GM19395 (cell line): Measurements from ENCODE around the gene PASK.

Experiments
- ATAC-seq: cut with Tn5 transposase; IDR thresholded peaks from one replicate; pipeline ENCODE4 v1.9.1; 2021; ENCODE audit warnings: mild to moderate bottlenecking, moderate library complexity; ENCODE audit not compliant: unreplicated experiment

PASK gene

GRCh38 chr2:241148239-241148638 lies 1.0 kb downstream of the PASK start:
- no peak for ATAC-seq

GRCh38 chr2:241147336-241147735 lies 1.9 kb downstream of the PASK start:
- ATAC-seq = no peak

DNA sequence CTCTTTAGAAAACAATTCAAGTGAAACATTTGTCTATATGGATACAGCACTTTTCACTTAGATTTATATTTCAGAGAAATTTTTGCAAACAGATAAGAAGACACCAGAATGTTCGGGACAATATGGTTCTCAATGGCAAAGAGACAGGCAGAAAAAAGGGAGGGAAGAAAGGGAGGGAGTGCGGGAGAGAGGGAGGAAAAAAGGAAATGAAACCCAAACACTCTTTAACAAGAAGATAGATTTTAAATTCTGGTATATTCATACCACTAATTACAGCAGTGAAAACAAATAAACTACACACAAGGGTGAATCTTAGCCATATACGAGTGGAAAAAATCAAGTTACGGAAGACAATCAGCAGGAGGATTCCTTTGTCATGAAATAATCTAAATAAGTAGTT lies 3.0 kb downstream of the PASK start:
- no peak for ATAC-seq

DNA sequence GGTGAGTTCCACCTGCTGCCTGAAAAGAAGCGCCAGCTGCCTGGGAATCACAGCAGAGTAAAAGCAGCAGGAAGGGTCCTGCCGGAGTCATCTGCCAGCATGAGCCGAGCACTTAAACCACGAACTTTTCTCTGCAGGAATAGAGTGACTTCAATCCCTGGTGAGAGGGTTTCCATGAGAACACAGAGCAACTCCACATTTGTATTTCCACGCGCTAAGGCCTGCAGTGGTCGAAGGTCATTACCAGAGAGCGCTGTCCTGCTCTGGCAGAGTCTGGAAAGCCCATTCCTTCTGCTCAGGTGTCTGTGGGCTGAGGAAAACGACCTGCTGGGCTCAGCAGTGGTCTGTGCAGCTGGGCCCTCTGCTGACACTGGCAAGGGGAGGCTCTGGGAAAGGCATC lies 6.7 kb downstream of the PASK start:
- ATAC-seq = no peak

- ATAC-seq = no peak
Observed at GRCh38 chr2:241142063-241142462, 7.2 kb downstream of the PASK start.

DNA sequence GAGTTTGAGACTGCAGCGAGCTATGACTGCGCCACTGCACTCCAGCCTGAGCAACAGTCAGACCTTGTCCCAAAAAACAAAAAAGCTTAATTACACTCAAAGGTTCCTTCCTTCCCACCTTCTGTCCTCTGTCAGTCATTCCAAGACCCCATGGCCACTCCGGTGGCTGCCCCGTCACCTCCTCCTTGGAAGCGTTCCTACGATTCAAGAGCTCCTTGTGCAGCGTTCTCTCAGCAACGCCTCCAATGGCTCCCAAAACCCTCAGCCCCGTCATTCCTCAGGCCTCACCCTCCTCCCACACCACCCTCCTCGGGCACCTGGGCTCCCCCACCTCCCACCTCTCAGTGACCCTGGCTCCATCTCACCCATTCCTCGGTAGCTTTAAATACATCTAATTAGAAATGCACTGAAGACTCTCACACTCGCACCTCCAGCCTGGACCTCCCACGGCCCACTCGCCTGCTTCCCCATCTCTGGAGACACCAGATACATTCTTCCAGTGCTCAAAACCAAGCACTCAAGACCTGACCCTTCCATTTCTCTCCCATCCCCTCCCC lies 8.0 kb downstream of the PASK start:
- no peak for ATAC-seq

GRCh38 chr2:241140445-241140840 lies 8.8 kb downstream of the PASK start:
- ATAC-seq = no peak

- ATAC-seq = no peak
Observed at GRCh38 chr2:241139531-241140444, 9.5 kb downstream of the PASK start.

DNA sequence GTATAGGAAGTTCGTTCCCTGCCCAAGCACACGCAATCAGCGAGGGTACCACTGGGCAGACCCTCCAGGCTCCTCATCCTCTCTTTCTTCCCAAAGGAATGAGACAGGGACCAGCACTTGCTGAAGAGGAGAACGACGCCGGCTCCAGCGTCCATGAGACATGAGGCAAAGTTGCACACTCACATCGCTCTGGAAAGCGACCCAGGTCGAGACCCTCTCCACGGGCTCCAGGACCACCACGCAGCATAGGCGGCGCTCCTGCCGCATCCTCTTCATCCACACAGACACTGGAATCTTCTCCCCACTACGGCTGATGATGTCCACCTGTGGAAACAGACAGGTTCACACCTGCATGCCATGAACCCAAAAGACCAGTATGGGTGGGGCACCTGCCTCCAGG lies 10.8 kb downstream of the PASK start:
- ATAC-seq = no peak

DNA sequence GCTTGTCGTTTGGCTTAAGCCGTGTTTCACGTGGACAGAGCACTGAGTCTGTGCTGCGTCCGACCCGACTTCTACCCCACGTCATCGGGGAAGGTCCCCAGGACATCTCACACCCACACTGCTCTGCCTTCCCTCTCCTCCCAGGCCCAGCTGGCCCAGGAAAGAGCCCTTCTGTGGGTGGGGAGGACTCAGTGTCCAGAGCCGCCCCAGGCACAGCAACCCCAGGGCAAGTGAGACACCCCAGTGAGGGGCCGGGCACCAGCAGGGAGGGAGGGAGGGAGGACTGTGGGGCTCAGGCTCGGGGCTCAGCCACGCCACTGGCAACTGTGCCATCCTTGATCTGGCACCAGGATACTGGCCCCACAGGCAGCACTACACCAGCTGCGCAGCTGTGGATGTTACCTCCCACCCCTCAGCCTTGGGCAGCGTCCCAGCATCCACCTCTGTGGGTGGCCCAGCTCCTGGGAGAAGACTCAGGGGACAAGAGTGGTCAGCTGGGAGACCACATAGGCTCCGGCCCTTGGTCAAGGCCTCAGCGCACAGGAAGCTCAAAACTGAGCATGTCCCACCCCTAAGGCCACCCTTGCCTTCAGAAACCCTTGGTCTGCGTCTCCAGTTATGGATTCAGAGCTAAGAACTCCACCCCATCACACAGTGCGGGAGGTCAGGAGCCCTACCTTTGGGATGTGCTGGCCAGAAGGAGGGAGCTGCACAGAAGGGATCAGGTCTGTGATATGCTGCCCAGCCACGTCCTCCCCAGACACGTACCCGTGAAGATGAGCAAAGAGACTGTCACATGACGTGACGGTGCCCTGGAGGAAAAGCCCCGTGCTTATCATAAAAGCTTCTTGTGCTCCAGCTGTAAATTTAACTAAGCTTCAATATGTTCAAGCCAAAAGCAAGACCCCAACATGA lies 11.7 kb downstream of the PASK start:
- no peak for ATAC-seq

GRCh38 chr2:241136661-241137260 lies 12.5 kb downstream of the PASK start:
- ATAC-seq = no peak

DNA sequence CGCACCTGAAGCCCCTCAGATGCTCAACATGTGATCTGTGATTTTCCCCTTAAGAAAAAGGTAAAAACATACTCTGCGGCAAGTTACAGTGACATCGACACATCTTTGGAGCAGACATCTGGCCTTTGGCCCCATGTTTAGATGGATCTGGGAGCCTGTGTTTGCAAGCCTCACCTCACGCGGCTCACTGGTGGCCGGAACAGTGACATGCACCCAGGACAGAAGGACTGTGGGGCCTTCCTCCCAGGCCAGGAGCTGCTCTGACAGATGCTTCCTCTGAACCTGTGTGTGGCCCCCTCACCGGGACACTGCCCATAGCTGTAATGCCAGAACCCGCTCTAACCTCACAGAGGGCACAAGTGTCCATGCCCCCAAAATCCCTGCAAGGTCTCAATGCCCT lies 13.1 kb downstream of the PASK start:
- ATAC-seq = no peak

DNA sequence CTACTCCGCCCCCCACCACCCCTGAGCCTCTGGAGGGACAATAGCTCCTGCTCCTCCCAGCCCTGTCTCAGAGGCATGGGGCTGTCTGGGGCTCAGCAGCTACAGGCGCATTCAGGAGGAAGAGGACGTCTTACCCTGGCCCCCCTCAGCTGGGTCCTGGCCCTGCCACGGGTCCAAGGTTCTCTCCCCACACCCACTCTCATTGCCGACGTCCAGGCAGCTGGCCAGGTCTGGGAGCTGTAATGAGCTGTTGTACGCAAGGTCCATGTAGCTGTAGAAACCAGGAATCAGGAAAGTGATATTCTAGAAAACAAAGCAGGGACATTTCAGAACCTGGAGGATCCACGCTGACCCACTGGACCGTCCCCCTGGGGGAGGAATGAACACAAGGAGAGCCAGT lies 13.5 kb downstream of the PASK start:
- ATAC-seq = no peak

- ATAC-seq = no peak
Observed at GRCh38 chr2:241134711-241135110, 14.6 kb downstream of the PASK start.

DNA sequence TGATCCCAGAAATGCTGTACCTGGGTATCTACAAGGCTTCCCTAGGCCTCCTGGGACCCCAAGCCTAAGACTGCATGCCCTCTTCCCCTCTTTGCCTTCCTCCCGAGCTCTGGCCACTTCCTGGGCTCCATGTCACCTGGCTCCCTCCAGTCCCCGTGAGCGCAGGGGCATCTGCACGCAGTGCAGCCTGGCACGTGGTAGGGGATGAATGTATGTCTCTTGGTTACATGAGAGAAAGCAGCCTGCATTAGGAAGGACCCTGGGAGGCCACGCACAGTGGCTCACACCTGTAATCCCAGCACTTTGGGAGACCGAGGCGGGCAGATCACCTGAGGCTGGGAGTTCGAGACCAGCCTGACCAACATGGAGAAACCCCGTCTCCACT lies 15.8 kb downstream of the PASK start:
- no peak for ATAC-seq

DNA sequence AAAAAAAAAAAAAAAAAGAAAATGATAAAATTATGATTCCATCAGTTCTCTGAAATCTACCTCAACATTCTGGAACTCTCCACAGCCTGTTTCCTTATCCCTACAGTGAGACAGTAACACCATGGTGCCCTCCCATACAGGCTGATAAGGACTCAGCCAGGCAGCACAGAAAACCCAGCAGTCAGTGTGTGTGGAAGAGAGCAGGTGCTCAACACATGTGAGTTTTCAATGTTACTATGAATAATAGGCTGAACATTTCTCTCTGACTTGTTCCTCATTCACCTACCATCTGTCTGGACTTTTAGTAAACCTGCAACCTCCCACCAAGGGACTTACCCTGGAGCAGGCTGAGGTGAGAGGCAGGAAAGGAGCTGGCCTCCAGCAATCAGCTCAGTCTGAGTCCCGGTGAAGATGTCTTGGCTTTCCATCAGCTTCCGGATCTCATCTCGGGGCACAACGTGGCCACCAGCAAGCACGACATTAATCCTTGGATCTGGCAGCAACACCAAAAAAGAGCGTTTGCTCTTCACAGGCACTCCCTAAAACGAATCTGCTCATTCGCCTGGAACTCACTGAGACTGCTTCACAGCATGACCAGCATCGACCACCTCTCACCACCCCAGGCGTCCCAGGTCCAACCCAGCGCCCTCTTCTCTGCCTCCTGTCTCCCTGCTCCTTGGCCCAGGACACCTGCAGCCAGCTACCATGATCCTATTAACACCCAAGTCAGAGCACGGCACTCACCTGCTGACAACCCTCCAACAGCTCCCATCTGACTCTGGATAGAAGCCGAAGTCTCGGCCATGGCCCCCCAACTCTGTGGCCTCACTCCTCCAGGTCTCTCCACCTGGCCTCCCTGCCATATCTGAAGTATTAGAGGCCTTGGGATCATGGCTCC lies 16.5 kb downstream of the PASK start:
- ATAC-seq = no peak

DNA sequence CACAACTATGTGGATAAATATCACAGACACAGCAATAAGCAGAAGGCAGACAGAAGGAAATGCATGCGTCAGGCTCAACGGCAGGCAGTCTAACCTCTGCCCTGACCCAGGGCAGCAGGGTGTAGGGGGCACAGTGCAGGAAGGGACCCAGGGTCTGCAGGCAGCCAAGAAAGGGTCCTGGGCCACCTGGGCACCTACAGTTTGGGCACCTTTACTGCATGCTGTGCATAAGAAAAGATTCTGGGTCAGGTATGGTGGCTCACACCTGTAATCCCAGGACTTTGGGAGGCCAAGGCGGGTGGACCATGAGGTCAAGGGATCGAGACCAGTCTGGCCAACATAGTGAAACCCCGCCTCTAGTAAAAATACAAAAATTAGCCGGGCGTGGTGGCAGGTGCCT lies 17.7 kb downstream of the PASK start:
- ATAC-seq = no peak

GRCh38 chr2:241130316-241130715 lies 19.0 kb downstream of the PASK start:
- no peak for ATAC-seq

DNA sequence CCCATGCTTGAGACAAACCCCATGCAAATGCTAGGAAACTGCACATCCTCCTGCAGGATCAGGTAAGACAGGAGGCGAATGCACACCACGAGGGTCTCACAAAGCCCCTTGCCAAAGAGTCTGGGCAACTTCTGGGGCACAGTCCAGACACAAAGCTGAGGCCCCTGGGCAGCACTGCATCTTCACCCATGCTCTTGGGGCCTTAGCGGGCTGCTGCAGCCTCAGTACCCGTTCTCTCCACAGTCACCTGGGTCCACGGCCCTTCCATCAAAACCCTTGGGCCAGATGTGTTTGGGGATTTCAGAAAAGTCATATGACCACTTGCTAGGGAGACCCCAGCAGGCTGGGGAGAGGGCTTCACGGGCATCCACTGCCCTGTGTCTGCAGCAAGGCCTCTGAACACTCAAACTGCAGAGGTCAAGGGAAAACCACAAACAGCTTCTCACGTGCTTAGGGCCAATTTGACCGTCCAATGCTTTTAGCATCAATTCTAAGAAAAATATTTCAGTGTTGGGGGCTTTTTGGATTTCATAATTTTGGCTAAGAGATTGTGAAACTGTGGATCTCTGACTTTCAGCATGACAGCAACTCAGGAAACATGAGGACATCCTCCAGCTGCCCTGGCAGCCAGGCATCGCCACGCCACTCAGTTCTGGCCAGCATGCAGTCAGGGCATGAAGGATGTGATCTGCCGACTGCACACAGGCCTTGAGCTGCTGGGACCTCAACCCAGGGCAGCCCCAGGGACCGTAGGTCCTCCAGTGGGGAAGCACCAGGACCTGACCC lies 20.0 kb downstream of the PASK start:
- no peak for ATAC-seq
